Suprapubic skin (tissue), 4 donors: ENCODE measurements around the gene PPP1R27. TPM values are rescaled to one million over a fixed set of nuclear protein-coding genes. Genes with fewer than 3 reads are reported as not detected.

Experiments
- DNase-seq, 2 donors: peaks; one replicate each; pipeline ENCODE4 v3.0.0-alpha.2; 2019; ENCODE audit warnings: low spot score in 2 of 2
- H3K27ac ChIP-seq: fragments of 200-600 bp; sonication (generic); one replicate; pipeline ENCODE4 v1.5.1; 2019
- H3K27me3 ChIP-seq: fragments of 200-600 bp; sonication (generic); one replicate; pipeline ENCODE4 v1.5.1; 2019
- H3K36me3 ChIP-seq: fragments of 200-600 bp; sonication (generic); one replicate; pipeline ENCODE4 v1.5.1; 2019
- H3K4me1 ChIP-seq: fragments of 200-600 bp; sonication (generic); one replicate; pipeline ENCODE4 v1.5.1; 2019
- H3K4me3 ChIP-seq: fragments of 200-600 bp; sonication (generic); one replicate; pipeline ENCODE4 v1.5.1; 2019; ENCODE audit warnings: mild to moderate bottlenecking
- H3K9me3 ChIP-seq: fragments of 200-600 bp; sonication (generic); one replicate; pipeline ENCODE4 v1.5.1; 2019
- EP300 ChIP-seq: sonication (generic); formaldehyde crosslinking; IDR thresholded peaks from one replicate; pipeline ENCODE4 v1.6.1; 2017; ENCODE audit warnings: antibody characterized with exemption
- POLR2A ChIP-seq, 2 donors: fragments of 450-650 bp; IDR thresholded peaks; one replicate each; pipeline ENCODE4 v1.6.1; 2017; ENCODE audit warnings: antibody characterized with exemption in 2 of 2, mild to moderate bottlenecking in 2 of 2, moderate library complexity in 2 of 2
- POLR2AphosphoS5 ChIP-seq, 3 donors: sonication (generic); formaldehyde crosslinking; IDR thresholded peaks; one replicate each; pipeline ENCODE4 v1.6.1; 2017; ENCODE audit warnings: antibody characterized with exemption in 3 of 3
- WGBS: methylation state at CpG from one replicate; pipeline ENCODE4 v1.1.5; 2018; 5-methylcytosine and 5-hydroxymethylcytosine counted together
- total RNA-seq, 4 donors: library from RNA; depleted of rRNA; stranded (reverse); fragments of >200 nt; gene quantifications; one replicate each; pipeline ENCODE4 v1.1.0, GENCODE V29; 2016
- TF ChIP-seq, protein P1 (sequence below), 2 donors: fragments of 200-600 bp in 1 of 2; fragments of 450-650 bp in 1 of 2; sonication (generic) in 1 of 2; IDR thresholded peaks; one replicate each; pipeline ENCODE4 v1.5.1; 2016 to 2019; ENCODE audit warnings: antibody characterized with exemption in 2 of 2, mild to moderate bottlenecking in 1 of 2, moderate library complexity in 1 of 2

The PPP1R27 gene
- total RNA-seq, 4 donors from 2014 or later, result 1.3 TPM; not detected in 3

DNA sequence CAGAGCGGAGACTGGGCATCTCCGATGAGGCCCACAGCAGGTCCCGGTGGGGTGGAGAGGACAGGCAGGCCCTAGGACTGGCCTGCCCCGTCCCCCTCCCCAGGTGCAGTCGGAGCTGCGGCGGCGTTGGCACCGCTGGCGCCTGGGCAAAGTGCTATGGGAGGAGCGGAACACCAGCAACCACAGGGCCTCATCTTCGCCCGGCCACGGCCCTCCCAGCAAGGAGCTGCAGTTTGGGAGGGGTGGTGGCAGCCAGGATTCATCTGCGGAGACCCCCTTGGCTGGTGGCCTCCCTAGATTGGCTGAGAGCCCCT is 21.5 kb downstream of the PPP1R27 start:
- H3K27me3 ChIP-seq, result peaks cover 50% of the 10 kb centered on the region
- TF ChIP-seq POLR2AphosphoS5 (IDR thresholded peaks at IDR 0.05), result no peak
- no peak for TF ChIP-seq POLR2A (IDR thresholded peaks at IDR 0.05)
- TF ChIP-seq, protein P1, sequence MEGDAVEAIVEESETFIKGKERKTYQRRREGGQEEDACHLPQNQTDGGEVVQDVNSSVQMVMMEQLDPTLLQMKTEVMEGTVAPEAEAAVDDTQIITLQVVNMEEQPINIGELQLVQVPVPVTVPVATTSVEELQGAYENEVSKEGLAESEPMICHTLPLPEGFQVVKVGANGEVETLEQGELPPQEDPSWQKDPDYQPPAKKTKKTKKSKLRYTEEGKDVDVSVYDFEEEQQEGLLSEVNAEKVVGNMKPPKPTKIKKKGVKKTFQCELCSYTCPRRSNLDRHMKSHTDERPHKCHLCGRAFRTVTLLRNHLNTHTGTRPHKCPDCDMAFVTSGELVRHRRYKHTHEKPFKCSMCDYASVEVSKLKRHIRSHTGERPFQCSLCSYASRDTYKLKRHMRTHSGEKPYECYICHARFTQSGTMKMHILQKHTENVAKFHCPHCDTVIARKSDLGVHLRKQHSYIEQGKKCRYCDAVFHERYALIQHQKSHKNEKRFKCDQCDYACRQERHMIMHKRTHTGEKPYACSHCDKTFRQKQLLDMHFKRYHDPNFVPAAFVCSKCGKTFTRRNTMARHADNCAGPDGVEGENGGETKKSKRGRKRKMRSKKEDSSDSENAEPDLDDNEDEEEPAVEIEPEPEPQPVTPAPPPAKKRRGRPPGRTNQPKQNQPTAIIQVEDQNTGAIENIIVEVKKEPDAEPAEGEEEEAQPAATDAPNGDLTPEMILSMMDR (IDR thresholded peaks at IDR 0.05), result no peak
- TF ChIP-seq EP300, result no peak
- no peaks in the 10 kb centered on the region for H3K36me3 ChIP-seq
- H3K4me3 ChIP-seq, result no peak overlapping the region
- no CpG with 5 or more reads among the region's 15 CpGs for WGBS
- H3K4me1 ChIP-seq, result peaks cover 7% of the 10 kb centered on the region
- H3K9me3 ChIP-seq, result no peaks in the 10 kb centered on the region
- H3K27ac ChIP-seq, result no peak overlapping the region
- DNase-seq, result no peak

DNA sequence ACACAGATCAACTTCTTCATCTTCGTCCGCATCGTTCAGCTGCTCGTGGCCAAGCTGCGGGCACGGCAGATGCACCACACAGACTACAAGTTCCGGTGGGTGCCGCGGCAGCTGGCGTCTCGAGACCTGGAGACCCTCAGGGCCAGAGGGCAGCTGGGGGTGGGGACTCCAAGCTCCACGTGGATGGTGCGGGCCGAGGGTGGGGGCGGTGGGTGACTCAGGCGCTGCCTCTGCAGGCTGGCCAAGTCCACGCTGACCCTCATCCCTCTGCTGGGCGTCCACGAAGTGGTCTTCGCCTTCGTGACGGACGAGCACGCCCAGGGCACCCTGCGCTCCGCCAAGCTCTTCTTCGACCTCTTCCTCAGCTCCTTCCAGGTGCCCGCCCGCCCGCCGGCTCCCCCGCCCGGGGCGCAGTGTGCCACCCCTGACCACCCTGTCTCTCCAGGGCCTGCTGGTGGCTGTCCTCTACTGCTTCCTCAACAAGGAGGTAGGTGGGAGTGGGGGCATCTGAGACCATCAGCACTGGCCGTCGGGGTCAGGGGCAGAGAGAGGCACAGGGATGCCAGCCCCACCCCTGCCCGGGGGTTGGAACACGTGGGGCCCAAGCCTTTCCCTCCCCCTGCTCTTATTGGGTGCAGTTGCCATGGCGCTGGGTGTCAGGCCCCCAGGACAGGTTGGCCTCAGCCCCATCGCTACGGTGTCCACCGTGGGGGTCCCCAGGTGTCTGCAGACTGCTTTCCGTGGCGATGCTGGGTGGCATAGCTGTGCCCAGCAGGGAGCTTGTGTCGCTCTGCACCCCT is 22.1 kb downstream of the PPP1R27 start:
- Histone ChIP-seq H3K4me1 (peaks cover 7% of the 10 kb centered on the region), H3K4me3 (no peak overlapping the region), H3K27ac (no peak overlapping the region), H3K36me3 (no peaks in the 10 kb centered on the region), H3K9me3 (no peaks in the 10 kb centered on the region), H3K27me3 (peaks cover 55% of the 10 kb centered on the region)
- 89% methylated on average over 19 of the region's 45 CpGs for WGBS
- no peak for DNase-seq
- TF ChIP-seq EP300 (no peak), POLR2A (IDR thresholded peaks at IDR 0.05) (no peak), POLR2AphosphoS5 (IDR thresholded peaks at IDR 0.05) (no peak)
- TF ChIP-seq, protein P1 (IDR thresholded peaks at IDR 0.05), result no peak

DNA sequence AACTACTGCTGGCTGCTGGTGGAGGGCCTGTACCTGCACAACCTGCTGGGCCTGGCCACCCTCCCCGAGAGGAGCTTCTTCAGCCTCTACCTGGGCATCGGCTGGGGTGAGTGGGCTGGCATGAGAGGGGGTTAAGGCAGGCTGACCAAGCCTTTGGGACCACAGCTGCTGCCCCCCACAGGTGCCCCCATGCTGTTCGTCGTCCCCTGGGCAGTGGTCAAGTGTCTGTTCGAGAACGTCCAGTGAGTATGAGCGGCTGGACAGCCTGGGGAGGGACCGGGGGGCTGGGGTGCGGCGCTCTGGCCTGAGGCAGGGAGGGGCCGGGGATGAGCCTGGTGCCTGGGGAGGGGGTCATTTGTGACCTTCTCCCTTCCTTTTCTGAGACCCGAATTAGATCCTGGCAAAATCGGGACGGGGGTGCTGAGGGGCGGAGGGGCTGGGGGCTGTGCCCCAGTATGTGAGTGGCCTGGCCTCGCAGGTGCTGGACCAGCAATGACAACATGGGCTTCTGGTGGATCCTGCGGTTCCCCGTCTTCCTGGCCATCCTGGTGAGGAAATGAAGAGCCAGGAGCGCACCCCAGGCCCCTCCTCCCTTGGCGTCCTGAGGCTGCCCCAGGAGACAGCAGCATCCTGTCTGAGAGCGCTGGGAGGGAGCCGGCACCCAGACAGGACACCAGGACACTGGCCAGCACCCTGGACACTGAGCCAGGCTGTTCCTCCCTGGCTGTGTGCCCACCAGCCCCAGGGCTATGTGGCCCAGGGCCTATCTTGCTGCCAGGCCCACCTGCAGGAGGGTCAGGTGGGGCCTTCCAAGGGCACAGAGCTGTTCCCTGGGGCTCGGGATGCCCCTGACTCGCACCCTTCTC is 22.9 kb downstream of the PPP1R27 start:
- 76% methylated on average over 16 of the region's 24 CpGs for WGBS
- DNase-seq, result no peak
- Histone ChIP-seq H3K36me3 (no peaks in the 10 kb centered on the region), H3K27ac (no peak overlapping the region), H3K27me3 (peaks cover 64% of the 10 kb centered on the region), H3K4me1 (peaks cover 7% of the 10 kb centered on the region), H3K9me3 (no peaks in the 10 kb centered on the region), H3K4me3 (no peak overlapping the region)
- TF ChIP-seq POLR2AphosphoS5 (IDR thresholded peaks at IDR 0.05) (no peak), EP300 (no peak), POLR2A (IDR thresholded peaks at IDR 0.05) (no peak)
- TF ChIP-seq, protein P1 (IDR thresholded peaks at IDR 0.05), result no peak

DNA sequence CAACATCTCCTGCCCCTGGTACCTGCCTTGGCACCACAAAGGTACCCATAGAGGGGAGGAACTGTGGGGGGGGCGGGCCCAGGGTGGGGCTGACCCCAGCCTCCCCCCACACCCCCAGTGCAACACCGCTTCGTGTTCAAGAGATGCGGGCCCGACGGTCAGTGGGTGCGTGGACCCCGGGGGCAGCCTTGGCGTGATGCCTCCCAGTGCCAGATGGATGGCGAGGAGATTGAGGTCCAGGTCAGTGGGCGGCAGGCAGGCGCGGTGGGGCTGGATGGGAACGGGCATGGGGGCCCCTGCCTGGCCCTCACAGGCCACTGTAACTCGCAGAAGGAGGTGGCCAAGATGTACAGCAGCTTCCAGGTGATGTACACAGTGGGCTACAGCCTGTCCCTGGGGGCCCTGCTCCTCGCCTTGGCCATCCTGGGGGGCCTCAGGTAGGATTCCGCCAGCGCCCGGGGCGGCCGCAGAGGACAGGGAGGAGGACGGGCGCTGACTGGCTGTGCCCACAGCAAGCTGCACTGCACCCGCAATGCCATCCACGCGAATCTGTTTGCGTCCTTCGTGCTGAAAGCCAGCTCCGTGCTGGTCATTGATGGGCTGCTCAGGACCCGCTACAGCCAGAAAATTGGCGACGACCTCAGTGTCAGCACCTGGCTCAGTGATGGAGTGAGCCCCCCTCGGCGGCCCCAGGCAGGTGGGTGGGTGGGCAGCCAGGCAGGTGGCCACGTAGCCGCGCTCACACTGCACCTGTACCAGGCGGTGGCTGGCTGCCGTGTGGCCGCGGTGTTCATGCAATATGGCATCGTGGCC is 23.8 kb downstream of the PPP1R27 start:
- no peak overlapping the region for H3K27ac ChIP-seq
- no peak overlapping the region for H3K4me3 ChIP-seq
- TF ChIP-seq POLR2A (IDR thresholded peaks at IDR 0.05) (no peak), POLR2AphosphoS5 (IDR thresholded peaks at IDR 0.05) (no peak), EP300 (no peak)
- TF ChIP-seq, protein P1 (IDR thresholded peaks at IDR 0.05), result no peak
- no peaks in the 10 kb centered on the region for H3K9me3 ChIP-seq
- no peaks in the 10 kb centered on the region for H3K36me3 ChIP-seq
- DNase-seq, result no peak
- H3K4me1 ChIP-seq, result peaks cover 4% of the 10 kb centered on the region
- WGBS, result 87% methylated on average over 21 of the region's 42 CpGs
- H3K27me3 ChIP-seq, result peaks cover 72% of the 10 kb centered on the region
